ENCODE results near the gene TMEM79. TPM values are rescaled to one million over a fixed set of nuclear protein-coding genes. Genes with fewer than 3 reads are reported as not detected.

The TMEM79 gene, protein sequence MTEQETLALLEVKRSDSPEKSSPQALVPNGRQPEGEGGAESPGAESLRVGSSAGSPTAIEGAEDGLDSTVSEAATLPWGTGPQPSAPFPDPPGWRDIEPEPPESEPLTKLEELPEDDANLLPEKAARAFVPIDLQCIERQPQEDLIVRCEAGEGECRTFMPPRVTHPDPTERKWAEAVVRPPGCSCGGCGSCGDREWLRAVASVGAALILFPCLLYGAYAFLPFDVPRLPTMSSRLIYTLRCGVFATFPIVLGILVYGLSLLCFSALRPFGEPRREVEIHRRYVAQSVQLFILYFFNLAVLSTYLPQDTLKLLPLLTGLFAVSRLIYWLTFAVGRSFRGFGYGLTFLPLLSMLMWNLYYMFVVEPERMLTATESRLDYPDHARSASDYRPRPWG
- 8.1 and 12.5 TPM in 2 replicates for total RNA-seq (2022)
- percentile 48 among the genes with signal in this experiment for Bru-seq, nascent RNA
- BruChase-seq, experiment 1, labeled RNA remaining after a 6-hour chase, result percentile 56 among the genes with signal in this experiment
- percentile 56 among the genes with signal in this experiment for BruChase-seq, experiment 2, labeled RNA remaining after a 2-hour chase
- long read RNA-seq, transcript TMEM79-201 (4 exons, 2,191 nt), result major isoform, 14 of 24 reads
- long read RNA-seq, partial matches to known transcripts, result 6 of 24 reads
- long read RNA-seq, other reads (novel, unspliced or antisense), result 4 of 24 reads

DNA sequence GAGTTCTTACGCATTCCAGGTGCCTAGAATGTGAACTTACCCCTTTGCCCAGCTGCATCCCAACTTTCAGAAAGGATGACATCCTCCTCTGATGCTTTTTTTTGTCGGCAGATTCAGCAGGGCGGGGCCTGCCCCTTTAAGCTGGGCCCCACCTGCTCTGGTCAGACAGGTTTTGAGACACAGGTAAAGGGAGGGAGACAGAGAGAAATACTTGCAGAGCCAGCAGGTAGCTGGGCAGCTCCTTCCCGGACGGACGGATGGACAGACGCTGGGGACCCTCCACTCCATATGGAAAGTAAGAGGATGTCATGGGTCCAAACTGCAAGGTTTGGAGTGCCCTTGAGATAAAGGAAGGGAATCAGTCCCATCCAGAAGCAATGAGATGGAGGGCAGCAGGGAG lies at the start of gene TMEM79:
TMEM79 (plus strand) TSS at position 214 of the 400 bp plus-strand sequence. CDS start 902 bp downstream, outside the sequence.
- Mint-ChIP-seq H3K4me3 (ENCODE audit: unreplicated experiment) (peak within 1 kb of the TSS; percentile 92), H3K27ac (ENCODE audit: low read depth, unreplicated experiment) (peak within 1 kb of the TSS; percentile 93), H3K36me3 (ENCODE audit: insufficient read depth, unreplicated experiment) (peaks cover 28% of the 10 kb centered on the region), H3K27me3 (ENCODE audit: insufficient read depth, unreplicated experiment) (no peaks in the 10 kb centered on the region), H3K9me3 (ENCODE audit: unreplicated experiment) (no peaks in the 10 kb centered on the region), H3K4me1 (ENCODE audit: insufficient read depth, unreplicated experiment) (peaks cover 34% of the 10 kb centered on the region)
- intact Hi-C loops (cut with micrococcal nuclease), result loop anchor here (5.0 kb wide), 1 partner anchor 33 kb away; no protein-coding TSS in a partner anchor
- no TSS peak for BruUV-seq (replicated peaks)
- DNase-seq (ENCODE audit: unreplicated experiment), result no peak
- POLR2A ChIA-PET, result interaction anchor here (1.2 to 10.4 kb wide), 14 partner anchors 10 to 442 kb away, joined by 3 to 210 read pairs (median 10); partner anchors contain the start of genes GLMP, SLC25A44 and VHLL
- TF ChIP-seq, protein P1, sequence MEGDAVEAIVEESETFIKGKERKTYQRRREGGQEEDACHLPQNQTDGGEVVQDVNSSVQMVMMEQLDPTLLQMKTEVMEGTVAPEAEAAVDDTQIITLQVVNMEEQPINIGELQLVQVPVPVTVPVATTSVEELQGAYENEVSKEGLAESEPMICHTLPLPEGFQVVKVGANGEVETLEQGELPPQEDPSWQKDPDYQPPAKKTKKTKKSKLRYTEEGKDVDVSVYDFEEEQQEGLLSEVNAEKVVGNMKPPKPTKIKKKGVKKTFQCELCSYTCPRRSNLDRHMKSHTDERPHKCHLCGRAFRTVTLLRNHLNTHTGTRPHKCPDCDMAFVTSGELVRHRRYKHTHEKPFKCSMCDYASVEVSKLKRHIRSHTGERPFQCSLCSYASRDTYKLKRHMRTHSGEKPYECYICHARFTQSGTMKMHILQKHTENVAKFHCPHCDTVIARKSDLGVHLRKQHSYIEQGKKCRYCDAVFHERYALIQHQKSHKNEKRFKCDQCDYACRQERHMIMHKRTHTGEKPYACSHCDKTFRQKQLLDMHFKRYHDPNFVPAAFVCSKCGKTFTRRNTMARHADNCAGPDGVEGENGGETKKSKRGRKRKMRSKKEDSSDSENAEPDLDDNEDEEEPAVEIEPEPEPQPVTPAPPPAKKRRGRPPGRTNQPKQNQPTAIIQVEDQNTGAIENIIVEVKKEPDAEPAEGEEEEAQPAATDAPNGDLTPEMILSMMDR (IDR thresholded peaks at IDR 0.05; ENCODE audit: unreplicated experiment), result no peak
- CTCF ChIA-PET, result interaction anchor here (0.5 to 6.5 kb wide), 10 partner anchors 12 to 377 kb away, joined by 3 to 72 read pairs (median 3); partner anchors contain the start of gene SLC25A44

DNA sequence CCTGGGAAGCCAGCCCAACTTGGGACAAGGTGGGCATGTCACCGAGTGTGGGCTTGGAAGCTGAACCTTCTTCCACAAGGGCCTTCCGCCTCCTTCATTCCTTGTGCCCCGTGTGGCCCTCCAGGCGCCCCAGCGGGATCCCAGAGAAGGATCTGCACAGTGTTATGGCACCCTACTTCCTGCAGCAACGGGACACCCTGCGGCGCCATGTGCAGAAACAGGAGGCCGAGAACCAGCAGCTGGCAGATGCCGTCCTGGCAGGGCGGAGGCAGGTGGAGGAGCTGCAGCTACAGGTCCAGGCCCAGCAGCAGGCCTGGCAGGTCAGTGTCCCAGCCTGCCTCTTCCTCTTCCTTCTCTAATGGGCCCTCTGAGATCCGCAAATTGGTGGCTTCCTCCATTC lies 48.0 kb upstream of the TMEM79 start:
- Mint-ChIP-seq H3K4me3 (ENCODE audit: unreplicated experiment) (no peak overlapping the region), H3K9me3 (ENCODE audit: unreplicated experiment) (no peaks in the 10 kb centered on the region), H3K4me1 (ENCODE audit: insufficient read depth, unreplicated experiment) (peaks cover 15% of the 10 kb centered on the region), H3K36me3 (ENCODE audit: insufficient read depth, unreplicated experiment) (peaks cover 65% of the 10 kb centered on the region), H3K27me3 (ENCODE audit: insufficient read depth, unreplicated experiment) (no peaks in the 10 kb centered on the region), H3K27ac (ENCODE audit: low read depth, unreplicated experiment) (no peak overlapping the region)
- ChIA-PET POLR2A (interaction anchor here (0.6 kb wide), 1 partner anchor 10 kb away, joined by 3 read pairs; no protein-coding TSS in a partner anchor), CTCF (interaction anchor here (0.6 to 22.6 kb wide), 4 partner anchors 11 to 384 kb away, joined by 3 to 524 read pairs (median 12); no protein-coding TSS in a partner anchor)
- intact Hi-C loops (cut with micrococcal nuclease), result no loop called here
- BruUV-seq (replicated peaks), result no TSS peak
- DNase-seq (ENCODE audit: unreplicated experiment), result no peak
- TF ChIP-seq, protein P1 (IDR thresholded peaks at IDR 0.05; ENCODE audit: unreplicated experiment), result no peak

GRCh38 chr1:156238248-156238647 lies 45.9 kb upstream of the TMEM79 start:
- POLR2A ChIA-PET, result interaction anchor here (0.6 to 2.1 kb wide), 9 partner anchors 9 to 174 kb away, joined by 3 to 7 read pairs (median 3); partner anchors contain the start of genes PAQR6, PMF1 and SMG5
- H3K27ac Mint-ChIP-seq (ENCODE audit: low read depth, unreplicated experiment), result no peak overlapping the region
- intact Hi-C loops (cut with micrococcal nuclease), result no loop called here

More at GRCh38 chr1:156238248-156238647, 45.9 kb upstream of the TMEM79 start:
- Mint-ChIP-seq H3K9me3 (ENCODE audit: unreplicated experiment) (no peaks in the 10 kb centered on the region), H3K4me3 (ENCODE audit: unreplicated experiment) (no peak overlapping the region), H3K27me3 (ENCODE audit: insufficient read depth, unreplicated experiment) (no peaks in the 10 kb centered on the region), H3K36me3 (ENCODE audit: insufficient read depth, unreplicated experiment) (peaks cover 68% of the 10 kb centered on the region), H3K4me1 (ENCODE audit: insufficient read depth, unreplicated experiment) (peaks cover 27% of the 10 kb centered on the region)
- TF ChIP-seq, protein P1 (IDR thresholded peaks at IDR 0.05; ENCODE audit: unreplicated experiment), result no peak
- no TSS peak for BruUV-seq (replicated peaks)
- no peak for DNase-seq (ENCODE audit: unreplicated experiment)
- CTCF ChIA-PET, result interaction anchor here (0.6 to 22.6 kb wide), 6 partner anchors 11 to 246 kb away, joined by 3 to 524 read pairs (median 6); partner anchors contain the start of gene PMF1

Data from MCF 10A (cell line).